Skeletal muscle tissue (tissue), 1 donor: ENCODE results near the gene ADH4. TPM values are rescaled to one million over a fixed set of nuclear protein-coding genes. Genes with fewer than 3 reads are reported as not detected.

ENCODE experiments used
- total RNA-seq: library from RNA; depleted of rRNA; stranded (reverse); fragments of >200 nt; gene quantifications from one replicate; pipeline ENCODE4 v1.2.3, GENCODE V29; 2014

The ADH4 gene
- total RNA-seq, 1 donor from 2014 or later, result under 0.01 TPM

Other genes with a start within 250 kb of the ADH4 start
- gene EIF4E, start 215.2 kb downstream of the ADH4 start, total RNA-seq, result 61.6 TPM
- 16.2 TPM for gene METAP1, start 148.6 kb downstream of the ADH4 start, total RNA-seq
- 71.0 TPM for gene ADH5, start 55.5 kb downstream of the ADH4 start, total RNA-seq
- not detected for gene ADH6, start 74.9 kb upstream of the ADH4 start, total RNA-seq
- gene ADH1A, start 146.7 kb upstream of the ADH4 start, total RNA-seq, result 0.52 TPM
- gene ADH1B, start 177.1 kb upstream of the ADH4 start, total RNA-seq, result 33.4 TPM
- 13.0 TPM for gene ADH1C, start 208.4 kb upstream of the ADH4 start, total RNA-seq